Spleen (tissue), 11 donors: ENCODE data around the gene MYH15. TPM values are rescaled to one million over a fixed set of nuclear protein-coding genes. Genes with fewer than 3 reads are reported as not detected.

Source experiments
- DNase-seq: peaks from one replicate; pipeline ENCODE4 v3.0.0-alpha.2; 2020
- H3K27ac ChIP-seq, 8 donors: fragments of 200-600 bp; sonication (generic) in 7 of 8; 1 replicate in 4 of 8; 2 replicates in 4 of 8; pipeline versions ENCODE4 v1.5.0 to v1.8.0; 2016 to 2021; ENCODE audit warnings: inconsistent platforms in 4 of 8, mild to moderate bottlenecking in 4 of 8, moderate library complexity in 1 of 8
- H3K27me3 ChIP-seq, 7 donors: fragments of 200-600 bp; sonication (generic) in 6 of 7; replicated peaks in 1 of 7; 1 replicate in 4 of 7; 2 replicates in 3 of 7; pipeline versions ENCODE4 v1.5.0 to v1.8.0; 2016 to 2021; ENCODE audit warnings: inconsistent platforms in 3 of 7, mild to moderate bottlenecking in 1 of 7
- H3K36me3 ChIP-seq, 6 donors: fragments of 200-600 bp; sonication (generic) in 5 of 6; 1 replicate in 4 of 6; 2 replicates in 2 of 6; pipeline versions ENCODE4 v1.5.0 to v1.8.0; 2016 to 2021; ENCODE audit warnings: inconsistent platforms in 2 of 6
- H3K4me1 ChIP-seq, 6 donors: fragments of 200-600 bp; sonication (generic) in 5 of 6; 1 replicate in 3 of 6; 2 replicates in 3 of 6; pipeline versions ENCODE4 v1.5.0 to v1.8.0; 2016 to 2021; ENCODE audit warnings: inconsistent platforms in 3 of 6
- H3K4me3 ChIP-seq, 8 donors: fragments of 200-600 bp; sonication (generic) in 7 of 8; 1 replicate in 4 of 8; 2 replicates in 4 of 8; pipeline versions ENCODE4 v1.5.0 to v1.8.0; 2016 to 2021; ENCODE audit warnings: inconsistent platforms in 4 of 8, mild to moderate bottlenecking in 4 of 8, moderate library complexity in 2 of 8
- H3K9me3 ChIP-seq, 8 donors: fragments of 200-600 bp; sonication (generic) in 7 of 8; 1 replicate in 4 of 8; 2 replicates in 4 of 8; pipeline versions ENCODE4 v1.5.0 to v1.8.0; 2016 to 2021; ENCODE audit warnings: inconsistent platforms in 4 of 8
- CTCF ChIP-seq, 11 experiments: fragments of 200-600 bp in 7 of 11; fragments of 450-650 bp in 4 of 11; sonication (generic) in 4 of 11; IDR thresholded peaks in 8 of 11; conservative IDR thresholded peaks in 3 of 11; 1 replicate in 7 of 11; 2 replicates in 4 of 11; pipeline versions ENCODE4 v1.4.0 to v1.8.0; 2016 to 2021; ENCODE audit warnings: antibody characterized with exemption in 11 of 11, inconsistent platforms in 4 of 11, mild to moderate bottlenecking in 1 of 11
- POLR2A ChIP-seq, 3 donors: fragments of 450-650 bp; IDR thresholded peaks; one replicate each; pipeline ENCODE4 v1.5.1; 2017; ENCODE audit warnings: antibody characterized with exemption in 3 of 3, mild to moderate bottlenecking in 1 of 3
- POLR2AphosphoS5 ChIP-seq, 3 donors: sonication (generic); formaldehyde crosslinking; IDR thresholded peaks; one replicate each; pipeline ENCODE4 v1.5.1; 2017; ENCODE audit warnings: antibody characterized with exemption in 3 of 3
- WGBS, 5 donors: extraction: QIAGEN DNeasy Blood & Tissue Kit in 3 of 5; methylation state at CpG; one replicate each; pipeline versions ENCODE4 v1.1.5 to v1.1.7; 2013 to 2018; 5-methylcytosine and 5-hydroxymethylcytosine counted together
- intact Hi-C: fragments of 100-400 bp; cut with DNase I; formaldehyde crosslinking; loops from one replicate; pipeline ENCODE4 v1.15.0; 2023; ENCODE audit warnings: low total_unique reads
- polyA plus RNA-seq, 3 donors: library from polyadenylated mRNA; stranded (reverse); fragments of 200-250 nt; gene quantifications; one replicate each; pipeline ENCODE4 v1.2.1, GENCODE V29; 2013
- total RNA-seq, 7 donors: library from RNA; depleted of rRNA in 3 of 7; stranded (reverse); fragments of >200 nt in 3 of 7; fragmentation: NEBNext Ultra II Directional in 4 of 7; extraction: Animal tissue kit (Norgen Biotek cat#: 25700) in 4 of 7; gene quantifications; one replicate each; pipeline versions ENCODE4 v1.1.0 to v1.2.1, GENCODE V29; 2016 to 2021
- donor health status: healthy with polysubstance abuse.
- donor health status: DM: no; HTN: no; CAD: no; lungs with moderate emphysema.
- donor health status: DM: no; HTN: no; CAD: no.
- donor health status: Bipolar disorder and iron deficiency.
- donor health status: healthy.
- donor health status: DM: no; HTN: no; CAD: no.
- donor health status: DM: yes; HTN: yes; CAD: no.

Gene MYH15
- total and polyA plus RNA-seq, 10 donors = 0.02 to 3.0 (median 0.18) TPM

- intact Hi-C loops = no loop called here
- no peaks in the 10 kb centered on the region for H3K4me1 ChIP-seq
- WGBS, 5 donors = 55 to 80% (median 75%) methylated on average over 3 of the region's 3 CpGs
- H3K9me3 ChIP-seq = peaks cover 0 to 4% (median 0%) of the 10 kb centered on the region in 8 donors
- TF ChIP-seq CTCF (IDR thresholded peaks at IDR 0.05 in 8 of 11, conservative IDR thresholded peaks at IDR 0.05 in 3 of 11) (no peak), POLR2A (IDR thresholded peaks at IDR 0.05) (no peak), POLR2AphosphoS5 (IDR thresholded peaks at IDR 0.05) (no peak)
- no peak for DNase-seq
- H3K36me3 ChIP-seq = no peaks in the 10 kb centered on the region
- no peak overlapping the region for H3K27ac ChIP-seq
- no peaks in the 10 kb centered on the region for H3K27me3 ChIP-seq
- no peak overlapping the region for H3K4me3 ChIP-seq
Observed at GRCh38 chr3:108352176-108352575, 158.2 kb downstream of the MYH15 start.

- DNase-seq = no peak
- TF ChIP-seq CTCF (IDR thresholded peaks at IDR 0.05 in 8 of 11, conservative IDR thresholded peaks at IDR 0.05 in 3 of 11) (no peak), POLR2A (IDR thresholded peaks at IDR 0.05) (no peak), POLR2AphosphoS5 (IDR thresholded peaks at IDR 0.05) (no peak)
- Histone ChIP-seq H3K27ac (peak overlapping the region in 1 of 8 donors; percentile 1), H3K4me1 (peaks cover 0 to 19% (median 0%) of the 10 kb centered on the region in 6 donors), H3K4me3 (no peak overlapping the region), H3K36me3 (no peaks in the 10 kb centered on the region), H3K9me3 (peaks cover 0 to 4% (median 0%) of the 10 kb centered on the region in 8 donors), H3K27me3 (no peaks in the 10 kb centered on the region)
- intact Hi-C loops = no loop called here
- WGBS, 5 donors = 62 to 84% (median 66%) methylated on average over 5 of the region's 5 CpGs
Observed at GRCh38 chr3:108346301-108347227, 163.8 kb downstream of the MYH15 start.

- no peak for DNase-seq
- no peaks in the 10 kb centered on the region for H3K27me3 ChIP-seq
- no peak overlapping the region for H3K4me3 ChIP-seq
- TF ChIP-seq POLR2AphosphoS5 (IDR thresholded peaks at IDR 0.05) = no peak
- no peak for TF ChIP-seq CTCF (IDR thresholded peaks at IDR 0.05 in 8 of 11, conservative IDR thresholded peaks at IDR 0.05 in 3 of 11)
- no peak for TF ChIP-seq POLR2A (IDR thresholded peaks at IDR 0.05)
- WGBS, 5 donors = 32 to 71% (median 47%) methylated on average over 6 of the region's 6 CpGs
- peaks cover 0 to 19% (median 0%) of the 10 kb centered on the region in 6 donors for H3K4me1 ChIP-seq
- H3K9me3 ChIP-seq = peaks cover 0 to 4% (median 0%) of the 10 kb centered on the region in 8 donors
- intact Hi-C loops = no loop called here
- no peaks in the 10 kb centered on the region for H3K36me3 ChIP-seq
- no peak overlapping the region for H3K27ac ChIP-seq
Observed at GRCh38 chr3:108345492-108346205, 164.7 kb downstream of the MYH15 start.

- TF ChIP-seq CTCF (IDR thresholded peaks at IDR 0.05 in 8 of 11, conservative IDR thresholded peaks at IDR 0.05 in 3 of 11) = no peak
- TF ChIP-seq POLR2AphosphoS5 (IDR thresholded peaks at IDR 0.05) = no peak
- no peak for TF ChIP-seq POLR2A (IDR thresholded peaks at IDR 0.05)
- Histone ChIP-seq H3K9me3 (no peaks in the 10 kb centered on the region), H3K4me1 (peaks cover 0 to 23% (median 0%) of the 10 kb centered on the region in 6 donors), H3K36me3 (no peaks in the 10 kb centered on the region), H3K4me3 (no peak overlapping the region), H3K27me3 (no peaks in the 10 kb centered on the region), H3K27ac (no peak overlapping the region)
- no peak for DNase-seq
- intact Hi-C loops = no loop called here
- WGBS, 5 donors = 87 to 98% (median 92%) methylated on average over 4 of the region's 4 CpGs
Observed at GRCh38 chr3:108343491-108343890, 166.9 kb downstream of the MYH15 start.
